Spinal cord (tissue), 10 donors: ENCODE results near the gene OR56A4. TPM values are rescaled to one million over a fixed set of nuclear protein-coding genes. Genes with fewer than 3 reads are reported as not detected.

Experiments used
- DNase-seq, 6 donors: peaks; one replicate each; pipeline versions ENCODE4 v3.0.0 to v3.0.0-alpha.2; 2013 to 2015; ENCODE audit warnings: low spot score in 6 of 6, low read depth in 4 of 6
- H3K27ac ChIP-seq: one replicate; pipeline ENCODE4 v1.5.1; 2013; ENCODE audit warnings: low read depth, low read length, control low read depth
- H3K27me3 ChIP-seq: one replicate; pipeline ENCODE4 v1.6.1; 2013; ENCODE audit warnings: low read length; ENCODE audit not compliant: control insufficient read depth, insufficient read depth
- H3K36me3 ChIP-seq: one replicate; pipeline ENCODE4 v1.6.1; 2013; ENCODE audit warnings: low read length; ENCODE audit not compliant: control insufficient read depth, insufficient read depth
- H3K4me1 ChIP-seq: one replicate; pipeline ENCODE4 v1.6.1; 2013; ENCODE audit warnings: low read length; ENCODE audit not compliant: control insufficient read depth, insufficient read depth
- H3K4me3 ChIP-seq: one replicate; pipeline ENCODE4 v1.5.1; 2013; ENCODE audit warnings: low read depth, low read length, control low read depth
- H3K9me3 ChIP-seq: one replicate; pipeline ENCODE4 v1.6.1; 2013; ENCODE audit warnings: low read length; ENCODE audit not compliant: control insufficient read depth, insufficient read depth
- WGBS: methylation state at CpG from one replicate; pipeline ENCODE4 v1.1.5; 2013; ENCODE audit warnings: missing lambda C conversion rate; ENCODE audit not compliant: insufficient coverage; 5-methylcytosine and 5-hydroxymethylcytosine counted together
- polyA plus RNA-seq, 2 donors: library from polyadenylated mRNA; unstranded; fragments of 120-200 nt; gene quantifications; one replicate each; pipeline ENCODE4 v1.2.1, GENCODE V29; 2013; ENCODE audit not compliant: insufficient read length in 2 of 2
- total RNA-seq, 2 donors: library from RNA; depleted of rRNA in 1 of 2; stranded (reverse); fragments of 120-200 nt in 1 of 2; fragments of >200 nt in 1 of 2; gene quantifications; one replicate each; pipeline versions ENCODE4 v1.2.3 to v1.2.4, GENCODE V29; 2013 to 2014
- donor health status: healthy.

Gene OR56A4
- total and polyA plus RNA-seq, 4 donors: 0.06 TPM; not detected in 2

DNA sequence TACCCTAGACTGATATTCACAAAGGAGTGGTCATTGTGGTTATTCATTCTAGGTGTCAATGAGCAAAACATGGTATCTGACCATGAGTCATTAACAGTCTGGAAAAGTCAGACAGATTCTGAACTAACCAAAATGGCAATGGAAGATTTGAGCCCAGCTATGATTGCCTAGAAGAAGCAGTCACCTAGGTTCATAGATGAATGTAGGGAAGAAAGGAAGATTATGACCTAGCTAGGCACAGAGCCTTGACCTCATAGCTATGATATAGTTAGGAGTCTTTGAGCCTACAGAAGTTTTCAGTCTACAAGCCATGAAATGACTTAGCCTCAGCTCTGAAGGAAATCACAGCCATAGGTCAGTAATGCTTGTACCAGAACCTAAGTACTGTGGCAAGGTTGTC, 351 bp downstream of the OR56A4 start:
- Histone ChIP-seq H3K27ac (no peak overlapping the region), H3K36me3 (no peaks in the 10 kb centered on the region), H3K27me3 (no peaks in the 10 kb centered on the region), H3K9me3 (no peaks in the 10 kb centered on the region), H3K4me3 (no peak overlapping the region), H3K4me1 (no peaks in the 10 kb centered on the region)
- DNase-seq: no peak

DNA sequence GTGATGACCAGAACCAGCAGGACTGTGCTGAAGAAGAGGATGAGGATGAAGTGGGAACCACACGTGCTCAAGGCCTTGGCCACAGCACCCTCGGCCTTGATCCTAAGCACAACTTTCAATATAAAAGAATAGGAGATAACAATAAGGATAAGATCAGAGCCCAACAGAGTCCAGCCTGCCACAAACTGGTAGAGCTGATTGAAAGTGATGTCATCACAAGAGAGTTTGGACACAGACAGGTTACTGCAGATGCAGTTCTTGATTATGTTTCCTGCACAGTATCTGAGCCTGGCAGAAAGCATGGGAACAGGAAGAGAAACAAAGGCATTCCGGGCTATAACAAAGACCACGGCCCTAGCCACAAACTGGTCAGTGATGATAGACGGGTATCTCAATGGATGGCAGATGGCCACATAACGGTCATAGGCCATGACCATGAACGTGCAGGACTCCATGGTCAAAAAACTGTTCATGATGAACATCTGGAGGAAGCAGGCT, 4.5 kb downstream of the OR56A4 start:
- Histone ChIP-seq H3K27ac (no peak overlapping the region), H3K4me1 (no peaks in the 10 kb centered on the region), H3K27me3 (no peaks in the 10 kb centered on the region), H3K9me3 (no peaks in the 10 kb centered on the region), H3K36me3 (no peaks in the 10 kb centered on the region), H3K4me3 (no peak overlapping the region)
- 87% methylated on average over 5 of the region's 7 CpGs for WGBS
- no peak for DNase-seq

DNA sequence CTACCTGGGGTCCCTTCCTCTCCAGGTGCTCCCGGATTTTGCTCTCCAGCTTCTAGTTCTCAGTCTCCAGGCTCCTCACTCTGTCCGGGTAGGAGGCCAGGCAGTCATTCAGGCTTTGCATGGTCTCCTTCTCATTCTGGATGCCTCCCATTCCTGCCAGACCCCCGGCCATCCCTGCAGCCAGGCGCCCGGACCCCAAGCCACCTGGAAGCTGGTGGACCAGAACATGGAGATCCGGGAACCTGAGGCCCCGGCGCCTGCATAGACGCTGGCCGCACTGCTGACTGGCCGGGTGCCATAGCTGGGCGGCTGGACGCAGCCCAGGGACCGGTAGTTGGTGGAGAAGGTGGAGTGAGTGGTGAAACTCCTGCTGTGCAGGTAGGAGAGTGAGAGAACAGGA, 12.0 kb downstream of the OR56A4 start:
- no peaks in the 10 kb centered on the region for H3K36me3 ChIP-seq
- H3K27ac ChIP-seq: no peak overlapping the region
- H3K4me3 ChIP-seq: no peak overlapping the region
- H3K9me3 ChIP-seq: no peaks in the 10 kb centered on the region
- no peaks in the 10 kb centered on the region for H3K27me3 ChIP-seq
- 86% methylated on average over 14 of the region's 14 CpGs for WGBS
- no peak for DNase-seq
- H3K4me1 ChIP-seq: no peaks in the 10 kb centered on the region

DNA sequence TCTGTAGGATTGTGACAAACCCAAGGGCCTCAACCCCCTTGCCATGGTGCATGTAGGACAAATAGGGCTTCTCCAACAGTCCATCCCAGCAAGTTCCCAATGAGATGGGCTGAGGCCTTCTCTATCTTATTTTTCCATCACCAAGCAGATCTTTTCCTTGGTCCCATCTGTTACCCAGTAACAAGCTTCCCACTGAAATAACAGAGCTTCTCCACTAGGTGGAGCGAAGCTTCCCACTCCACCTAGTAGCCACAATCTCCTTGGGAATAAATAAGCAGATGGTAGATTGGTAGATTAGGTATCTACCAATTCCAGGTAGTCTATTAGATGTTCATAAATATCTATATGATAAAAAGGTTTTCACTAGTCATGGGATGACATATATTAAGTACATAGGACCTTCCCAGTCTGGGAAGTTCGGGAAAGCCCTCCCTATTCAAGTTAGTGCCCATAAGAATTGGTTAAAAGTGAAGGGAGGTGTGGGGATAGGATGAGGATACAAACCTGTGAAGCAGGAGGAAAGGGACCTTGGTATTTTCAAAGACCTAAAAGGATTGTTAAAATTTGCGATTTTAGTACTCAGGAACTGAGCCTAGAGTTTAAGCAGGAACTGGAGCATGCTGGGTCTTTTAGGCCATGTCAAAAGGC, 14.0 kb downstream of the OR56A4 start:
- no peaks in the 10 kb centered on the region for H3K4me1 ChIP-seq
- no peak overlapping the region for H3K4me3 ChIP-seq
- no peak for DNase-seq
- H3K9me3 ChIP-seq: no peaks in the 10 kb centered on the region
- no peaks in the 10 kb centered on the region for H3K27me3 ChIP-seq
- no CpG with 5 or more reads among the region's 3 CpGs for WGBS
- no peak overlapping the region for H3K27ac ChIP-seq
- no peaks in the 10 kb centered on the region for H3K36me3 ChIP-seq

DNA sequence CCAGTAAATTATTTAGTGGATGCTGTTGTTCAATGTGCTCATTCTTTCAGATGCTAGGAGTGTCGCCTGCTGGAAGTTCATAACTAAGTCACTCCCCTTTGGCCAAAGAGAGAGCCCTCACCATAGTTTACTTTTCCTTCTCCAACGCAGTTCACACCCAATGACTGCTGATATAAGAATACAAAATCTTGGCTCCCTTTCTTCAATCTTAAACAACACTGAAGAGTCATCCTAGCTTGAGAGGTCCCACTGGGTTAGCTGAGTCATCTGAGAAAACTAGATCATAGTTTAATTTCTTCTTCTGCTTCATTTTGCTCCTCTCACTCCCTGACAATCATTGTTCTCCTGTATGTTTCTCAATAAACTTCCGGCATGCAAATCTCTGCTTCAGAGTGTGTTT, 14.6 kb downstream of the OR56A4 start:
- no peak for DNase-seq

DNA sequence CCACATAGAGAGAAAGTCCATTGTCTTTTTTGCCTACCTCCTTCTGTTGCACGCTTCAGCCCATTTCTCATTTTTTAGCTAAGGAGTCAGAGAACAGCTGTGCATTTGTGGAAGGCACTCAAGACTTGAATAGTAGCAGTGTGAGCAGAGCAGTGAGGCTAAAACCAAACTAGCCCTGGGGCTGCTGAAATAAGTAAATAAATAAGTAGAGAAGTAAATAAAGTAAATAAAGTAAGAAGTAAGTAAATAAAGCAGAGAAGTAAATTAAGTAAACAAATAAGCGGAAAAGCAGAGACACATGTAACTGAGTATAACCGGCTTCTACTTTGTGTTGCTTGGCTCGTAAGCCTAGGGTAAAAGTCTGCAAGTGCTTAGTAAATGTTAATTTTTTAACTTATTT, 17.5 kb downstream of the OR56A4 start:
- no peak overlapping the region for H3K27ac ChIP-seq
- no peaks in the 10 kb centered on the region for H3K4me1 ChIP-seq
- no peaks in the 10 kb centered on the region for H3K27me3 ChIP-seq
- no CpG with 5 or more reads among the region's 4 CpGs for WGBS
- DNase-seq: no peak
- H3K9me3 ChIP-seq: no peaks in the 10 kb centered on the region
- no peaks in the 10 kb centered on the region for H3K36me3 ChIP-seq
- no peak overlapping the region for H3K4me3 ChIP-seq

More for the DNA sequence above, 14.6 kb downstream of the OR56A4 start:
- Histone ChIP-seq H3K36me3 (no peaks in the 10 kb centered on the region), H3K27ac (no peak overlapping the region), H3K4me3 (no peak overlapping the region), H3K4me1 (no peaks in the 10 kb centered on the region), H3K27me3 (no peaks in the 10 kb centered on the region), H3K9me3 (no peaks in the 10 kb centered on the region)
- whole genome bisulfite sequencing: 90% methylated on average over 2 of the region's 3 CpGs

DNA sequence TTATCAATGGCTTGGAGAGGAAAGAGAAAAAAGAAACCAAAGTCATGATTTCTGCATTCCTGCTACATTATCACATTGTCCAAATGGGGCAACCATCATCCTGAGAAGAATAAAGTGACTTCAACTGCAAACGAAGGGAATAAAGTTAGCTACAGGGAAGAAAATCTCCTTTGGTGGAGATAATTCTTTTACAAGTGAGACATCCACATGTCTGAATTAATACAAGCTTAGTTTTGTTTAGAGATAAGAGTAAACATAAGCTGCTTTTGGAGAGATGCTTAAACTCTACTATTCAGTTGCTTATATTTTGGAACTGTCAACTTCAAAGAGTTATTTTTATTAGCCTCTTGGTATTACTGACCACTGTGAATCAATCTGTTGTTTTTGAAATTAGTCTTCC, 19.9 kb downstream of the OR56A4 start, which contains the start of gene OR52L1:
OR52L1 (minus strand) TSS at position 101 of the 400 bp plus-strand sequence; CDS start at position 46, 55 bp downstream.
- H3K4me1 ChIP-seq: no peaks in the 10 kb centered on the region
- no peak within 1 kb of the TSS for H3K27ac ChIP-seq
- no peak for DNase-seq
- H3K9me3 ChIP-seq: no peaks in the 10 kb centered on the region
- no peaks in the 10 kb centered on the region for H3K27me3 ChIP-seq
- WGBS: no CpG with 5 or more reads among the region's 1 CpG
- H3K4me3 ChIP-seq: no peak within 1 kb of the TSS
- no peaks in the 10 kb centered on the region for H3K36me3 ChIP-seq

DNA sequence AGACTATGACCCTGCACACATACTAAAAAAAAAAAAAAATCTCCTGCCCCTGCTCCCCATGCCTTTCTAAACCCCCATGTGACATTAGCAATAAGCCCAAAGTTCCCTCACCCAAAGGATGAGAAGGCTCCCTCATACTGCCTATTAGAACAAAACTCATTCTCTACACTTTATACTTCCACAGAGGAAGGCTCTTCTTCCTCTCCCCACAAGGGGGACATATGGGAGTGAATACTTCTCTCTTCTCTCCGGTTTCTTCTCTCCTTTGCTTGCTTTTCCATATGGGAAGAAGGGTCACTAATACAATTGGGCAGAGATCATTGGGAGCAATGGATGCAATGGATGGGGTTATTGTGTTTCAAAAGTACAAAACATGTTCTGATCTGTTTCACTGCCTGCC, 23.3 kb downstream of the OR56A4 start:
- DNase-seq: no peak
- WGBS: no CpG with 5 or more reads among the region's 1 CpG
- H3K27me3 ChIP-seq: no peaks in the 10 kb centered on the region
- no peaks in the 10 kb centered on the region for H3K36me3 ChIP-seq
- no peak overlapping the region for H3K4me3 ChIP-seq
- peaks cover 2% of the 10 kb centered on the region for H3K9me3 ChIP-seq
- no peaks in the 10 kb centered on the region for H3K4me1 ChIP-seq
- no peak overlapping the region for H3K27ac ChIP-seq

DNA sequence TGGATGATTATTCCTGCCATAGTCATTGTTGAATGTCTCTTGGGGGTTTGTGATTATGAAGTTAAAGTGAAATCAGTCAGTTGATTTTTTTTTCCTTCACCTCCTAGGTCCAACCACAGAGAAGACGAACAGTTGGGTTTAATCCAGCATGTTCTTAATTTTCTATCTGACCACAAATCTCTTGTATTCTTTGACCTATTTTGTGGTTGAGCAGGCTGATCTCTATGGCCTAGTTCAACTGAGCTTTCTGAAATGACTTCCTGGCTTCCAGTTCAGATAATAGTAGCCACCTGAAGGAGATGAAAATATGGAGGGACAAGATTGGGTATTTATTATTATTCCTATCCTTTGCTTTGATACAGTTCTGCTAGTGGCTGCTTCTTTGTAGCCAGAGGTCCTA, 33.2 kb downstream of the OR56A4 start:
- no peak for DNase-seq
- Histone ChIP-seq H3K4me1 (no peaks in the 10 kb centered on the region), H3K27me3 (no peaks in the 10 kb centered on the region), H3K36me3 (no peaks in the 10 kb centered on the region), H3K27ac (no peak overlapping the region), H3K4me3 (no peak overlapping the region), H3K9me3 (no peaks in the 10 kb centered on the region)
- no CpG with 5 or more reads among the region's 1 CpG for WGBS

DNA sequence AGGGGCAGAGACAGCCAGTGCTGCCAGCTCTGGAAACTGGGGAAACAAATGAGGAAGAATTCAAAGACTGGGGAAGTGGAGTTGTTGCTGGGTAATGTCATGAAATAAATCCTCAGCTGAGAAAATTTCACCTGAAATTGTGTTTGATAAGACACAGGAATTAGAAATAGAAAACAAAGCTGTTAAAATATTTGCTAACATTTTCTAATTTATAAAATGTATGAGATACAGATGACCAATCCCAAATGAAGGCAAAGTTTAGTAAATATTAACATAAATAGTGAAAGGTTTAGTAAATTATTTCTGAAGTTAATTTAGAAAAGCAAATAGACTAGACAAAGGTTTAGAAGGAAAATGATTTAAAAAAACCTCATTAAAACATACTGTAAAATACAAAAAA, 38.4 kb downstream of the OR56A4 start, which contains the start of gene OR56A5:
OR56A5 (minus strand) TSS at position 101 of the 400 bp plus-strand sequence; CDS start at position 101, 0 bp downstream.
- H3K4me1 ChIP-seq: no peaks in the 10 kb centered on the region
- H3K9me3 ChIP-seq: no peaks in the 10 kb centered on the region
- no peaks in the 10 kb centered on the region for H3K27me3 ChIP-seq
- no peak within 1 kb of the TSS for H3K27ac ChIP-seq
- no peak within 1 kb of the TSS for H3K4me3 ChIP-seq
- DNase-seq: no peak
- no peaks in the 10 kb centered on the region for H3K36me3 ChIP-seq
